Aorta (tissue), 5 donors: ENCODE results near the gene APOA4. TPM values are rescaled to one million over a fixed set of nuclear protein-coding genes. Genes with fewer than 3 reads are reported as not detected.

Experiments used
- ATAC-seq: fragments of 200-7000 bp; cut with Tn5 transposase; one replicate; pipeline ENCODE4 v1.9.1; 2022; ENCODE audit warnings: moderate library complexity; ENCODE audit not compliant: low FRiP score
- DNase-seq, 2 donors: peaks; one replicate each; pipeline ENCODE4 v3.0.0-alpha.2; 2020
- H3K27ac ChIP-seq, 2 donors: one replicate each; pipeline ENCODE4 v1.5.1; 2013; ENCODE audit warnings: low read length in 2 of 2, mild to moderate bottlenecking in 2 of 2, moderate library complexity in 2 of 2, control low read depth in 1 of 2, inconsistent platforms in 1 of 2, low read depth in 1 of 2
- H3K27me3 ChIP-seq, 2 donors: one replicate each; pipeline ENCODE4 v1.6.1; 2013; ENCODE audit warnings: control low read depth in 1 of 2, low read length in 1 of 2, mild to moderate bottlenecking in 1 of 2, moderate library complexity in 1 of 2; ENCODE audit not compliant: insufficient read depth in 2 of 2, control insufficient read depth in 1 of 2
- H3K36me3 ChIP-seq, 2 donors: one replicate each; pipeline ENCODE4 v1.6.1; 2013; ENCODE audit warnings: control low read depth in 1 of 2, low read length in 1 of 2, mild to moderate bottlenecking in 1 of 2; ENCODE audit not compliant: insufficient read depth in 2 of 2, control insufficient read depth in 1 of 2
- H3K4me1 ChIP-seq, 2 donors: one replicate each; pipeline ENCODE4 v1.6.1; 2013; ENCODE audit warnings: low read length in 2 of 2, control low read depth in 1 of 2, mild to moderate bottlenecking in 1 of 2, moderate library complexity in 1 of 2; ENCODE audit not compliant: insufficient read depth in 2 of 2, control insufficient read depth in 1 of 2
- H3K4me3 ChIP-seq, 2 donors: one replicate each; pipeline ENCODE4 v1.5.1; 2013; ENCODE audit warnings: low read length in 2 of 2, control low read depth in 1 of 2, mild to moderate bottlenecking in 1 of 2
- H3K9me3 ChIP-seq: one replicate; pipeline ENCODE4 v1.6.1; 2013; ENCODE audit warnings: mild to moderate bottlenecking, low read length; ENCODE audit not compliant: control insufficient read depth
- WGBS, 2 donors: extraction: QIAGEN DNeasy Blood & Tissue Kit; methylation state at CpG; one replicate each; pipeline ENCODE4 v1.1.7; 2013; 5-methylcytosine and 5-hydroxymethylcytosine counted together
- intact Hi-C, 2 donors: fragments of 100-400 bp; cut with DNase I; formaldehyde crosslinking; loops; one replicate each; pipeline versions ENCODE4 v1.14.2 to v1.15.0; 2022
- polyA plus RNA-seq, 2 donors: library from polyadenylated mRNA; stranded (reverse); fragments of 200-250 nt; gene quantifications; one replicate each; pipeline ENCODE4 v1.2.3, GENCODE V29; 2013
- total RNA-seq, 2 donors: library from RNA; stranded (reverse); fragmentation: NEBNext Ultra II Directional; extraction: Animal tissue kit (Norgen Biotek cat#: 25700); gene quantifications; one replicate each; pipeline ENCODE4 v1.2.1, GENCODE V29; 2021
- donor health status: healthy with polysubstance abuse.
- donor health status: Bipolar disorder and iron deficiency.
- donor health status: DM: no; HTN: no; CAD: no.
- donor health status: DM: no; HTN: no; CAD: no.
- donor health status: DM: yes; HTN: yes; CAD: no.

APOA4 gene
- total and polyA plus RNA-seq, 4 donors: 0.64 to 457 TPM; not detected in 2

DNA sequence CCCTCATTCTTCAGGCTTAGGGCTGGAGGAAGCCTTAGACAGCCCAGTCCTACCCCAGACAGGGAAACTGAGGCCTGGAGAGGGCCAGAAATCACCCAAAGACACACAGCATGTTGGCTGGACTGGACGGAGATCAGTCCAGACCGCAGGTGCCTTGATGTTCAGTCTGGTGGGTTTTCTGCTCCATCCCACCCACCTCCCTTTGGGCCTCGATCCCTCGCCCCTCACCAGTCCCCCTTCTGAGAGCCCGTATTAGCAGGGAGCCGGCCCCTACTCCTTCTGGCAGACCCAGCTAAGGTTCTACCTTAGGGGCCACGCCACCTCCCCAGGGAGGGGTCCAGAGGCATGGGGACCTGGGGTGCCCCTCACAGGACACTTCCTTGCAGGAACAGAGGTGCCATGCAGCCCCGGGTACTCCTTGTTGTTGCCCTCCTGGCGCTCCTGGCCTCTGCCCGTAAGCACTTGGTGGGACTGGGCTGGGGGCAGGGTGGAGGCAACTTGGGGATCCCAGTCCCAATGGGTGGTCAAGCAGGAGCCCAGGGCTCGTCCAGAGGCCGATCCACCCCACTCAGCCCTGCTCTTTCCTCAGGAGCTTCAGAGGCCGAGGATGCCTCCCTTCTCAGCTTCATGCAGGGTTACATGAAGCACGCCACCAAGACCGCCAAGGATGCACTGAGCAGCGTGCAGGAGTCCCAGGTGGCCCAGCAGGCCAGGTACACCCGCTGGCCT is 7.2 kb upstream of the APOA4 start:
- intact Hi-C loops: no loop called here
- Histone ChIP-seq H3K27me3 (no peaks in the 10 kb centered on the region), H3K9me3 (no peaks in the 10 kb centered on the region), H3K36me3 (no peaks in the 10 kb centered on the region), H3K4me1 (no peaks in the 10 kb centered on the region), H3K4me3 (no peak overlapping the region), H3K27ac (no peak overlapping the region)
- ATAC-seq (no peak), DNase-seq (no peak)
- 96 to 97% methylated on average over 17 of the region's 17 CpGs for WGBS, 2 donors

DNA sequence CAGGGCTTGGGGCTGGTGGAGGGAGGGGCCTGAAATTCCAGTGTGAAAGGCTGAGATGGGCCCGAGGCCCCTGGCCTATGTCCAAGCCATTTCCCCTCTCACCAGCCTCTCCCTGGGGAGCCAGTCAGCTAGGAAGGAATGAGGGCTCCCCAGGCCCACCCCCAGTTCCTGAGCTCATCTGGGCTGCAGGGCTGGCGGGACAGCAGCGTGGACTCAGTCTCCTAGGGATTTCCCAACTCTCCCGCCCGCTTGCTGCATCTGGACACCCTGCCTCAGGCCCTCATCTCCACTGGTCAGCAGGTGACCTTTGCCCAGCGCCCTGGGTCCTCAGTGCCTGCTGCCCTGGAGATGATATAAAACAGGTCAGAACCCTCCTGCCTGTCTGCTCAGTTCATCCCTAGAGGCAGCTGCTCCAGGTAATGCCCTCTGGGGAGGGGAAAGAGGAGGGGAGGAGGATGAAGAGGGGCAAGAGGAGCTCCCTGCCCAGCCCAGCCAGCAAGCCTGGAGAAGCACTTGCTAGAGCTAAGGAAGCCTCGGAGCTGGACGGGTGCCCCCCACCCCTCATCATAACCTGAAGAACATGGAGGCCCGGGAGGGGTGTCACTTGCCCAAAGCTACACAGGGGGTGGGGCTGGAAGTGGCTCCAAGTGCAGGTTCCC is 6.5 kb upstream of the APOA4 start, which contains the start of gene APOC3:
Gene APOC3, plus strand, starts transcription at position 383 of the 659 bp plus-strand sequence. CDS start 676 bp downstream, outside the sequence.
- Histone ChIP-seq H3K9me3 (no peaks in the 10 kb centered on the region), H3K4me1 (no peaks in the 10 kb centered on the region), H3K4me3 (no peak within 1 kb of the TSS), H3K27ac (no peak within 1 kb of the TSS), H3K36me3 (no peaks in the 10 kb centered on the region), H3K27me3 (no peaks in the 10 kb centered on the region)
- DNase-seq (no peak), ATAC-seq (no peak)
- intact Hi-C loops: no loop called here
- 72 to 75% methylated on average over 9 of the region's 9 CpGs for WGBS, 2 donors

DNA sequence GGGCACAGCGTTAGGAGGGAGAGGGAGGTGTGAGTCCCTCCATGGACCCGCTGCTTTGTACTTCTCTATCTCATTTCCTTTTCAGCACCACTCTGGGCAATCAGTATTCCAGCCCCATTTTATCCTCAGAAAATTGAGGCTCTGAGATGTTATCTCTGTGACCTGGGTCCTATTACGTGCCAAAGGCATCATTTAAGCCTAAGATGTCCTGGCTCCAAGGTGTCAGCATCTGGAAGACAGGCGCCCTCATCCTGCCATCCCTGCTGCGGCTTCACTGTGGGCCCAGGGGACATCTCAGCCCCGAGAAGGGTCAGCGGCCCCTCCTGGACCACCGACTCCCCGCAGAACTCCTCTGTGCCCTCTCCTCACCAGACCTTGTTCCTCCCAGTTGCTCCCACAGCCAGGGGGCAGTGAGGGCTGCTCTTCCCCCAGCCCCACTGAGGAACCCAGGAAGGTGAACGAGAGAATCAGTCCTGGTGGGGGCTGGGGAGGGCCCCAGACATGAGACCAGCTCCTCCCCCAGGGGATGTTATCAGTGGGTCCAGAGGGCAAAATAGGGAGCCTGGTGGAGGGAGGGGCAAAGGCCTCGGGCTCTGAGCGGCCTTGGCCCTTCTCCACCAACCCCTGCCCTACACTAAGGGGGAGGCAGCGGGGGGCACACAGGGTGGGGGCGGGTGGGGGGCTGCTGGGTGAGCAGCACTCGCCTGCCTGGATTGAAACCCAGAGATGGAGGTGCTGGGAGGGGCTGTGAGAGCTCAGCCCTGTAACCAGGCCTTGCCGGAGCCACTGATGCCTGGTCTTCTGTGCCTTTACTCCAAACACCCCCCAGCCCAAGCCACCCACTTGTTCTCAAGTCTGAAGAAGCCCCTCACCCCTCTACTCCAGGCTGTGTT is 5.8 kb upstream of the APOA4 start:
- H3K27me3 ChIP-seq: no peaks in the 10 kb centered on the region
- no peak overlapping the region for H3K27ac ChIP-seq
- DNase-seq (no peak), ATAC-seq (no peak)
- H3K4me1 ChIP-seq: no peaks in the 10 kb centered on the region
- WGBS, 2 donors: 78 to 87% methylated on average over 13 to 16 of the region's 16 CpGs
- H3K4me3 ChIP-seq: no peak overlapping the region
- no peaks in the 10 kb centered on the region for H3K36me3 ChIP-seq
- no peaks in the 10 kb centered on the region for H3K9me3 ChIP-seq
- intact Hi-C loops: no loop called here

DNA sequence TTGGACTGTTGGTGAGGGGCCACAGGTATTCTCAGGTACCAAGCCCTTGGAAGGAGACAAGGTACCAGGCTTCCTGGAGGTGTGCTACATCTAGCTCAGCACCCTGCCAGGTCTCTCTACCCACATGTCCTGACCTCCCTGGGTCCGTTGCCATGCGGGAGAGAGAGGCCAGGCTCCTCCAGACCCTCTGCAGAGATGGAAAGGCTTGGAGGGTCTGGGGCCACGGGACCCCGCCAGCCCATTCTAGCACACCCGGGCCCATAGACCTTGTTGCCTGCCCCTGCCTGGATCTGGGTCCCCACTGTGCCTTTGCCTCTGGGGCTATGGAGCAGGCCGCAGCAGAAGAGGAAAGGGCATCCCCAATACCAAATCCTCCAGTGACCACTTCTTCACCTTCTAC is 4.4 kb upstream of the APOA4 start:
- H3K4me3 ChIP-seq: no peak overlapping the region
- intact Hi-C loops: no loop called here
- WGBS, 2 donors: 94 to 96% methylated on average over 6 of the region's 6 CpGs

DNA sequence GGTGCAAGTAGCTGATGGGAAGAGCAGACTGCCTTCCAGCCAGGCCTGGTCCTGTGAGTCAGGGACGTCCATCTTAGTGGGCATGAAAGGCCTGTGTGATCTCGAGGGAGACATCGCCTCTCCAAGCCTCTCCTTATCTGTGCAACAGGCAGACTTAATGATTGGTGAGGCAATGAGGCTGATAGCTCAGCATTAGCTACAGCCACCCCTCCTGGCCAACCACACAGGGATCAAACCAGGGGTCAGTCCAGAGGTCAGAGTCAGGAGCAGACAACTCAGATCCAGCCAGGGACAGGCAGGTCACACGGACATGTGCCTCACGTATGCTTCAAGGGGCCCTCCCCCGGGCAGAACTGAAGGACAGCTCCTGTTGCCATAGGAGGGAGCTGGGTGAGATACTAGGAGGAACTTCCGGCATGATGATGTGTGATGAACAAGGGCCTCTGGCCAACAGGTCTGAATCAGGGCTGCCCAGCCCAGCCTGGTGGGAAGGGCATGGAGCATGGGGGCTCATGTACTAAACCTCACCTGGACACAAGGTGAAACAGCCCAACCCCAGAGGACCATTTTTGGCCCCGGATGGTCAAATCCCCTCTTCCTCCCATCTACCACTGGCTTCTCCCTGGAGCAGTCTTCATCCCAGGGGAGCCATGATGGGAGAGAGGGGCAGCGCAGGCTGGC is 3.8 kb upstream of the APOA4 start:
- intact Hi-C loops: no loop called here
- no peak overlapping the region for H3K4me3 ChIP-seq
- ATAC-seq: no peak

More for the DNA sequence above, 4.4 kb upstream of the APOA4 start:
- ATAC-seq: no peak
- no peaks in the 10 kb centered on the region for H3K4me1 ChIP-seq
- H3K9me3 ChIP-seq: no peaks in the 10 kb centered on the region
- DNase-seq: no peak
- H3K36me3 ChIP-seq: no peaks in the 10 kb centered on the region
- no peaks in the 10 kb centered on the region for H3K27me3 ChIP-seq
- no peak overlapping the region for H3K27ac ChIP-seq

DNA sequence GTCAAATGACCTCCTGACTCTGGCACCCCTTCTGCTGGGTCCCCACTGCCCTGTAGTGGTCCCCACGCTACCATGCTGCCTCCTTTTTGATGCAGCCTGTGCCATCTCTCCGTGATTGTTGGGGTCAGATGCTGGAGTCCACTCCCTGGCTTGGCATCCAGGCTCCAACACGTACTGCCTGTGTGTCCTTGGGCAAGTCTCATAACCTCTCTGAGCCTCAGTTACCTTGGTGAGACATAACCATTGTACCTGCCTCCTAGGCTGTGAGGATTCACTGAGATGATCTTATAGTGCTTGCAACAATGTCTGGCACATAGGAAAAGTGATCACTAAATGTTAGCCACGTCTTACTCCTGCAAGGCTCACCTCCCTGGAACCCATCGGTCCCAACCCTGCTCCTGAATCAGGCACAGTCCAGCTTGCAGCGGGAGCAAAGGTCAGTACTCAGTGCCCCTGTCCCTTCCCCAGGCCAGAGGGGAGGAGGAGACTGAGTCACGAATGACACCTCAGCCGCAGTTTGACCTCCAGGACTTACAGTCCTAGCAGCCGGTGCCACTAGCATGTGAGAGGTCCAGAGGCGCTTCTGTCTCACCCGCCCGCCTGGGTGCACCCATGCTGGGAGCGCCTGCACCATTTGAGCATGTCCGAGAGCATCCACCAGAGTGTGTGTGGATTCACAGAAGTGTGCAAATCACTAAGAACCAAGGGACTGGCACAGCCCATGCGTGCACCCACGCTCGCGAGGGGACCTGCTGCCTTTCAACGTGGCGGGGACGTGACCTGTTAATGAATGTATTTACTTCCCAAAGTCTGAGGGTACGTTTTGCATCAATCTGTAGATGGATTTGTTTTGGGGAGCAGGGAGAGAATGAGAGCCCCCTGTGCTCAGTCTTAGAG is 3.0 kb upstream of the APOA4 start:
- intact Hi-C loops: no loop called here
- no peak for DNase-seq

More for the DNA sequence above, 3.8 kb upstream of the APOA4 start:
- Histone ChIP-seq H3K9me3 (no peaks in the 10 kb centered on the region), H3K4me1 (no peaks in the 10 kb centered on the region), H3K27me3 (no peaks in the 10 kb centered on the region), H3K27ac (no peak overlapping the region), H3K36me3 (no peaks in the 10 kb centered on the region)
- no peak for DNase-seq
- WGBS, 2 donors: 84 to 88% methylated on average over 9 of the region's 9 CpGs

DNA sequence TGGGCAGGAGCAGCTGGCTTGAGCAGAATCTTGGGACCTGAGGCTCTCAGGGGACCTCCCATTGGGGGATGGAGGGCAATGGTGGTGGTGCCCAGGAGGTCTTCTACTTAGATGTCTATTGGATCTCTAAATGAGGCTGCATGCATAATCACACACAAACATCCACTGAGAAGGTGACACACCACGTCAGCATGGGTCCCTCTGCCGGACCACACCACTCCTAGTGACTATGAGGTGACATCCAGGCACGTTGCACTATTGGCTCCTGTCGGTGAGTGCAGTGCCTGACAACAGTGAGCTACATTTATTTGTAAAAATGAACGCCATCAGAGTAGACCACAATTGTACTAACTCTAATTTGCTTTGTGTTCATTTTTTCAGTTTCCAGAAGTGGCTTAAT is 2.3 kb upstream of the APOA4 start:
- no peak for ATAC-seq
- Histone ChIP-seq H3K36me3 (no peaks in the 10 kb centered on the region), H3K27ac (no peak overlapping the region), H3K9me3 (no peaks in the 10 kb centered on the region), H3K4me1 (no peaks in the 10 kb centered on the region), H3K27me3 (no peaks in the 10 kb centered on the region), H3K4me3 (no peak overlapping the region)
- intact Hi-C loops: no loop called here
- no peak for DNase-seq
- WGBS, 2 donors: 81 to 83% methylated on average over 5 of the region's 5 CpGs

More for the DNA sequence above, 3.0 kb upstream of the APOA4 start:
- Histone ChIP-seq H3K36me3 (no peaks in the 10 kb centered on the region), H3K4me1 (no peaks in the 10 kb centered on the region), H3K27me3 (no peaks in the 10 kb centered on the region), H3K9me3 (no peaks in the 10 kb centered on the region), H3K4me3 (no peak overlapping the region), H3K27ac (no peak overlapping the region)
- WGBS, 2 donors: 80 to 84% methylated on average over 22 of the region's 22 CpGs
- no peak for ATAC-seq
